NCI-H2196 (cell line): Measurements from ENCODE around the gene TRIM45.

Source experiments
- DNase-seq: peaks from one replicate; lab custom pipeline; 2025; ENCODE audit not compliant: unreplicated experiment; lab: John Stamatoyannopoulos, UW

Gene TRIM45

DNA sequence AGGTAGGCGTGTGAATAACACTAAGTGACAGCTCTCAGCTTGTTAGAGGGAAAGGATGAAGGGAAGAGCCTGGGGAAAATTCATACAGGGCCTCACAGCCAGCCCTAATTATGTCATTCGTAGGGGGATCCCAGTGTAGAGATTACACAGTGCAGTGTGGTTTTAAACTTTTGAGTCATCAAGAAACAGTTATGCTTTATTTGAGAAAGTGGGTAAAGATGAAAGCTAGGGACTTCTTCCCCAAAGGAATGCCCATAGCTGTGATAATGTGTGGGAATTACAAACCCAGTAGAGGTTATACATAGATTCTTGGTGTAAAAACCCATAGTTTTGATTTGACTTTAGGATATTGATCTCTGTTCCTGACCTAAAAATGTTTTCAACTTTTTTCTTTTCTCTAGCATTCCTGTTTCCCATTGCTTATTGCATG lies 59.5 kb downstream of the TRIM45 start:
- DNase-seq, result no peak
